Naive thymus-derived CD8-positive, alpha-beta T cell (primary cell): ENCODE data around the gene TWSG1. TPM values are rescaled to one million over a fixed set of nuclear protein-coding genes. Genes with fewer than 3 reads are reported as not detected.

Experiments used
- ATAC-seq, 2 donors: fragments of 150-1000 bp; cut with Tn5 transposase in 1 of 2; sonication (Bioruptor Pico), chemical (Tn5 transposase) in 1 of 2; 1 replicate in 1 of 2; 2 replicates in 1 of 2; pipeline ENCODE4 v1.10.0; 2021; ENCODE audit warnings: mild to moderate bottlenecking in 2 of 2, moderate library complexity in 2 of 2
- POLR2A ChIA-PET: fragments of 350-600 bp; sonication (Branson Sonifier 250); formaldehyde crosslinking; loops from one replicate; lab custom pipeline; 2021; ENCODE audit warnings: antibody characterized with exemption; lab: Charles Lee
- DNase-seq, 10 donors: peaks; one replicate each; pipeline versions ENCODE4 v3.0.0 to v3.0.0-alpha.2; 2020 to 2022
- H3K27ac Mint-ChIP-seq, 10 donors: one replicate each; pipeline ENCODE4 v1.8.0; 2020 to 2022; ENCODE audit warnings: mild to moderate bottlenecking in 10 of 10, mixed read lengths in 10 of 10, moderate library complexity in 4 of 10, inconsistent platforms in 1 of 10
- H3K27me3 Mint-ChIP-seq, 5 donors: one replicate each; pipeline ENCODE4 v1.8.0; 2021 to 2022; ENCODE audit warnings: mixed read lengths in 5 of 5
- H3K36me3 Mint-ChIP-seq, 3 donors: one replicate each; pipeline ENCODE4 v1.8.0; 2020 to 2022; ENCODE audit warnings: mixed read lengths in 3 of 3, mild to moderate bottlenecking in 2 of 3, inconsistent platforms in 1 of 3
- H3K4me1 Mint-ChIP-seq, 4 donors: one replicate each; pipeline ENCODE4 v1.8.0; 2021 to 2022; ENCODE audit warnings: mixed read lengths in 4 of 4
- H3K4me3 Mint-ChIP-seq, 10 donors: one replicate each; pipeline ENCODE4 v1.8.0; 2020 to 2022; ENCODE audit warnings: mild to moderate bottlenecking in 10 of 10, mixed read lengths in 10 of 10, moderate library complexity in 6 of 10, inconsistent platforms in 1 of 10
- H3K9me3 Mint-ChIP-seq, 9 donors: one replicate each; pipeline ENCODE4 v1.8.0; 2020 to 2022; ENCODE audit warnings: mixed read lengths in 9 of 9, mild to moderate bottlenecking in 3 of 9, inconsistent platforms in 1 of 9, moderate library complexity in 1 of 9
- polyA plus RNA-seq, 3 donors: library from polyadenylated mRNA; unstranded; fragments of 300-500 nt; fragmentation: Illumina TruSeq; gene quantifications; one replicate each; pipeline ENCODE4 v1.2.3, GENCODE V29; 2021
- total RNA-seq, 8 experiments: library from RNA in 2 of 8; stranded (reverse) in 2 of 8; gene quantifications; one replicate each; pipeline ENCODE4 v1.2.3 and lab custom pipeline; 2021 to 2026

TWSG1 gene
- total and polyA plus RNA-seq, 5 experiments from 2014 or later, result 4.0 to 9.8 (median 6.1) TPM

DNA sequence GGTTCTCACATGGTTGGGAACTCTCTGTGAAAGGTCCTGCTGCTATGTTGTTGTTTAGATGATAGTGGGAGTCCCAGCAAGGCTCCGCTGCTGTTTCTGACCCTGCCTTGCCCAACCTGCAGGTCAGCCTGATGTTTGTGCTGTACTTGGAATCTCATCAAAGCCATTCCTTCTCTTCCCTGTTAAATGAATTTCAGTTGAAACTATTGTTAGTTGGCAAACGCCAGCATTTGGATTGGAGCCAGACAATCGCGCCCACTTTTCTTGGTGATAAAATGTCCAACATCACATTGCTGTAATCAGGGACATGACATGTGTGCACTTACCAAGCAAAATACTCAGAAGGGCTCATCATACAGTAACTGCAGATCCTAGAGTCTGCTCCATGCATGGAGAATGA, 12.8 kb upstream of the TWSG1 start:
- Mint-ChIP-seq H3K4me1 (no peaks in the 10 kb centered on the region), H3K9me3 (peaks cover 0 to 14% (median 5%) of the 10 kb centered on the region in 9 donors), H3K27ac (no peak overlapping the region), H3K27me3 (peaks cover 9 to 22% (median 16%) of the 10 kb centered on the region in 5 donors), H3K36me3 (peaks cover 0 to 25% (median 9%) of the 10 kb centered on the region in 3 donors), H3K4me3 (no peak overlapping the region)
- DNase-seq, result no peak
- POLR2A ChIA-PET, result no interaction called here
- ATAC-seq, result no peak

DNA sequence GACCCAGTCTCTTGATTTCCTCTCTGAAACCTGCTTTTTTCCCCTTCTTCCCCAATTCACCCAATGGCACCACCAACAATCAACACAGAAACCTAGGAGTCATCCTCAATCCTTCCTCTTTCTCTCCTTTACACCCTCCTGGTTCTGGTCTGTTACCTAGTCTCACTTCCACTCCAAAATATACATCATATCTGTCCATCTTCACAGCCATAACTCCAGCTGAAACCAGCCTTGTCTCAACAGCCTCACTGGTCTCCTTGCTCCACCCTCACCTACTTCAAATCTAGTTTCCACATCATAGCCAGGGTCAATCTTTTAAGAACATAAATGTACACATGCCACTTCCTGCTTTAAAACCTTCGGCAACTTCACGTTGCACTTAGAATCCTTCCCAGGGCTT, 11.8 kb upstream of the TWSG1 start:
- Mint-ChIP-seq H3K9me3 (peaks cover 0 to 14% (median 5%) of the 10 kb centered on the region in 9 donors), H3K27me3 (peaks cover 9 to 22% (median 16%) of the 10 kb centered on the region in 5 donors), H3K36me3 (peaks cover 0 to 25% (median 9%) of the 10 kb centered on the region in 3 donors), H3K4me3 (no peak overlapping the region), H3K4me1 (no peaks in the 10 kb centered on the region), H3K27ac (no peak overlapping the region)
- POLR2A ChIA-PET, result no interaction called here
- ATAC-seq (no peak), DNase-seq (no peak)

DNA sequence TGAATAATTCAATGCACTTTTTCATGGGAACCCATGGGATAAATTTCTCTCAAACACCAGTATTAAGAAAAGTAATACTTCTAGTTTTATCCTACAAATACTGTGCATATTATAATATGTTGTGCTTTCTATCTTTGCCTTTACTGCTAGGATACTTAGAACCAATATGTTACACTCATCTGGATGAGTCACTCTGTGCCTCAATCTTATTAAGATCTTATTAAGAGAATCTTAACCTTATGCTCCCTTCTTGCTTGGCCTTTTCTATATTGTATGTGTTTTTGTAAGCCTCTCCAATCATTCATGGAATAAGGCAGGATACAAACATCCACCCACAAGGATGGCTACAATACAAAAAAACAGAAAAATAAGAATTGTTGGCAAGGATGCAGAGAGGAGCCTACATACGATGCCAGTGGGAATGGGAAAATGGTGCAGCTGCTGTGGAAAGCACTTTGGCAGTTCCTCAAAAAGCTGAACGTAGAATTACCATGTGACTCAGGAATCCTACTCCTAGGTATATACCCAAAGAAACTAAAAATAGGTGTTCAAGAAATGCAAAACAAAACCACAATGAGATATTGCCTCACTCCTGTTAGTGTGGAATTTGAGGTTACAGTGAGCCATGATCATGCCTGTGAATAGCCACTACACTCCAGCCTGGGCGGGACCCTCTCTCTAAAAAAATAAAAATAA, 10.7 kb upstream of the TWSG1 start:
- POLR2A ChIA-PET, result no interaction called here
- Mint-ChIP-seq H3K4me3 (no peak overlapping the region), H3K27ac (no peak overlapping the region), H3K36me3 (peaks cover 0 to 30% (median 9%) of the 10 kb centered on the region in 3 donors), H3K27me3 (peaks cover 9 to 22% (median 16%) of the 10 kb centered on the region in 5 donors), H3K4me1 (no peaks in the 10 kb centered on the region), H3K9me3 (peaks cover 0 to 16% (median 5%) of the 10 kb centered on the region in 9 donors)
- DNase-seq (no peak), ATAC-seq (no peak)

DNA sequence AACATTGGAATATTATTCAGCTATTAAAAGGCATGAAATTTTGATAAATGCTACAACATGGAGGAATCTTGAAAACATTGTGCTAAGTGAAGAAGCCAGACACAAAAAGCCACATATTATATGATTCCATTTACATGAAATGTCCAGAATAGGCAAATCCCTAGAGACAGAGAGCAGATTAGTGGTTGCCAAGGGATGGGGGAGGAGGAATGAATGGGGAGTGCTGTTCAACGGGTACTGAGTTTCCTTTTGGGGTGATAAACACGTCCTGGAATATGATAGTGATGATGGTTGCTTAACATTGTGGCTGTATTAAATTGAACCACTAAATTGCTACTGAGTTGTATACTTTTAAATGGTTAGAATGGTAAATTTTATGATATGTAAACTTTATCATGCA, 8.9 kb upstream of the TWSG1 start:
- Mint-ChIP-seq H3K4me3 (no peak overlapping the region), H3K27ac (no peak overlapping the region), H3K36me3 (peaks cover 0 to 16% (median 3%) of the 10 kb centered on the region in 3 donors), H3K4me1 (no peaks in the 10 kb centered on the region), H3K27me3 (peaks cover 11 to 22% (median 15%) of the 10 kb centered on the region in 5 donors), H3K9me3 (peaks cover 0 to 9% (median 0%) of the 10 kb centered on the region in 9 donors)
- ATAC-seq, result no peak
- DNase-seq, result no peak
- POLR2A ChIA-PET, result interaction anchor here (0.7 kb wide), 1 partner anchor 91 kb away, joined by 4 read pairs; no protein-coding TSS in a partner anchor

DNA sequence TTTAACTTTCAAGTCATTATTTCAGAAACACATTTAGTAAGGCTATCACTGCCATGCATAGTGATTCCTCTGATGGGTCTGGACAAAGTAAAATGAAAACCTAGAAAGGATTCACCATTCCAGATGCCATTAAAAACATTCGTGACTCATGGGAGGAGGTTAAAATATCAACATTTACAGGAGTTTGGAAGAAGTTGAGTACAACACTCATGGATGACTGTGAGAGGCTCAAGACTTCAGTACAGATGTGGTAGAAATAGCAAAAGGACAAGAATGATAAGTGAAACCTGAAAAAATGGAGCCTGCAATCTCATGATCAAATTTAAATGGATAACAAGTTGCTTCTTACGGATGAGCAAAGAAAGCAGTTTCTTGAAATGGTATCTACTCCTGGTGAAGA, 5.8 kb upstream of the TWSG1 start:
- no peak for ATAC-seq
- POLR2A ChIA-PET, result no interaction called here
- peaks cover 0 to 9% (median 0%) of the 10 kb centered on the region in 9 donors for H3K9me3 Mint-ChIP-seq
- peaks cover 0 to 5% (median 0%) of the 10 kb centered on the region in 3 donors for H3K36me3 Mint-ChIP-seq
- H3K4me3 Mint-ChIP-seq, result no peak overlapping the region
- H3K4me1 Mint-ChIP-seq, result peaks cover 0 to 3% (median 2%) of the 10 kb centered on the region in 4 donors
- DNase-seq, result no peak
- H3K27ac Mint-ChIP-seq, result no peak overlapping the region
- H3K27me3 Mint-ChIP-seq, result peaks cover 0 to 5% (median under 1%) of the 10 kb centered on the region in 5 donors

DNA sequence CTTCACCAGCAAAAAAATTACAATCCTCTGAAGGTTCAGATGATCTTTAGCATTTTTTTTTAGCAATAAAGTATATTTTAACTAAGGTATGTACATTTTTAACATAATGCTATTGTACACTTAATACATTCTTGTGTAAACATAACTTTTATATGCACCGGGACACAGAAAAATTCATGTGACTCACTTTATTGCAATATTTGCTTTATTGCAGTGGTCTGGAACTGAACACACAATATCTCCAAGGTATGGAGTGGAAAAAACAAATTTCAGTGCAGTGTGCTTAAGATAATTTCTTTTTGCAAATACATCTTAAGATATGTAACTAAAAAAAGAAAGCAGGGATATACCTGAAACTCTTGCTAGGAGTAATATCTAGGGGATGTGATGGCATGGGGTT, 5.1 kb upstream of the TWSG1 start:
- ATAC-seq (no peak), DNase-seq (no peak)
- POLR2A ChIA-PET, result no interaction called here
- Mint-ChIP-seq H3K36me3 (peaks cover 0 to 5% (median 0%) of the 10 kb centered on the region in 3 donors), H3K27me3 (peaks cover 0 to 3% (median 3%) of the 10 kb centered on the region in 5 donors), H3K4me3 (no peak overlapping the region), H3K27ac (no peak overlapping the region), H3K9me3 (peaks cover 0 to 9% (median 0%) of the 10 kb centered on the region in 9 donors), H3K4me1 (peaks cover 0 to 7% (median 5%) of the 10 kb centered on the region in 4 donors)

DNA sequence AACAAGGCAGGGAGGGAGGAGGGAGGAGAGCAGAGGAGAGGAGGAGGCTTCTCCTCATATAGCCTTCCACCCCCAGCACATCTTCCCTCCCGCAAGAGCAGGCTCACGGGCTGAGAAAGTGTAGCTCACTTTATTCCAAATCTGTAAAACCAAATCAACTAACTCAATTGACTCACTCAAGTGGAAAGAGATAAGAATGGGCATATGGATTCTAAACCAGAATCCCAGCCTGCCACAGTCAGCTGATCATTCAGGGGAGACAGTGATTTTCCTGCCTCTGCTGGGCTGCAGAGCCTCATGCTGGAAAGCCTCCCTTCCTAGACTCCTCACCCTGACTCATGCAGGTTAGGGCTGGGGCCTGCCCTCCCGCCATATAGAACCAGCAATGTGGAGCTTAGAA, 4.2 kb upstream of the TWSG1 start:
- no peak overlapping the region for H3K27ac Mint-ChIP-seq

DNA sequence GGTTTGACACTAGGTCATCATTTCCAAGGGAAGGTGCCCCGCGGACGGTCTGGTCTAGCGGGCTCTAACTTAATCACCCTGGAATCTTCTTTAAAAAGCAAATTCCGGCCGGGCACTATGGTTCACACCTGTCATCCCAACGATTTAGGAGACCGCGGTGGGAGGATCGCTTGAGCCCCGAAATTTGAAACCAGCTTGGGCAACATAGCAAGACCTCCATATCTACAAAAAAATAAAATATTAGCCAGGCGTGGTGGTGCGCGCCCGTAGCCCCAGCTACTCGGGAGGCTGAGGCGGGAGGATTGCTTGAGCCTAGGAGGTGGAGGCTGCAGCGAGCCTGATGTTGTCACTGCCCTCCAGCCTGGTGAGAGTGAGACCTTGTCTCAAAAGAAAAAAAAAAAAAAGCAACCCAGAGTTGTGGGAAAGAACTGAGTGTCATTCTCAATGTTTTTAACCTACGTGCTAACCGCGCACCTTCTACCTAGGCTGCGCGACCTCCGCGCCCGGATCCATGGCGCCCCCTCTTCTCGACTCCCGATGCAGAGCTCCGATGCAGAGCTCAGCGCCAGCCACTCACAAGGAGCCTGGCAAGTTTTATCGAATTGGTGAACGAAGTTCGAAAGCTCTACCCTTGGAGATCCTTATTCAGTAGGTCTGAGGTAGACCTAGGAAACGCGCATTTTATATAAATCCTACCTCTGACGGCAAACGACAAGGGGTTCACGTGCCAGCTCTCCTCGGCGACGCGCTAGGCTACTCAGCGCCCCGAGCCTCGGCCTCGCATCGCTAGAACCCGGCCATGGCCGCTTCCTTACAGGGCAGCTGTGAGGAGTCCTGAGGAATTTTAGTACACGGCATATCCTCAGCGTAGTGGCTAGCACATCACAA, 888 bp upstream of the TWSG1 start:
- Mint-ChIP-seq H3K4me1 (peaks cover 1 to 31% (median 22%) of the 10 kb centered on the region in 4 donors), H3K9me3 (peaks cover 0 to 4% (median 0%) of the 10 kb centered on the region in 9 donors), H3K4me3 (peak overlapping the region; percentile 83 to 96 (median 90)), H3K27me3 (peaks cover 0 to 3% (median 0%) of the 10 kb centered on the region in 5 donors), H3K27ac (peak overlapping the region; percentile 69 to 98 (median 94)), H3K36me3 (peaks cover 2 to 11% (median 3%) of the 10 kb centered on the region in 3 donors)
- POLR2A ChIA-PET, result interaction anchor here (1.2 to 2.0 kb wide), 8 partner anchors 14 to 581 kb away, joined by 3 to 24 read pairs (median 6); partner anchors contain the start of genes ANKRD12, RALBP1 and VAPA
- ATAC-seq, result peak; percentile 51 to 53
- peak in 6 of 10 donors; percentile 5 to 69 (median 28) for DNase-seq

More for the DNA sequence above, 4.2 kb upstream of the TWSG1 start:
- Mint-ChIP-seq H3K27me3 (peaks cover 0 to 3% (median 3%) of the 10 kb centered on the region in 5 donors), H3K4me1 (peaks cover 1 to 12% (median 8%) of the 10 kb centered on the region in 4 donors), H3K36me3 (peaks cover 0 to 5% (median 0%) of the 10 kb centered on the region in 3 donors), H3K4me3 (no peak overlapping the region), H3K9me3 (peaks cover 0 to 9% (median 0%) of the 10 kb centered on the region in 9 donors)
- POLR2A ChIA-PET, result no interaction called here
- DNase-seq (no peak), ATAC-seq (no peak)

DNA sequence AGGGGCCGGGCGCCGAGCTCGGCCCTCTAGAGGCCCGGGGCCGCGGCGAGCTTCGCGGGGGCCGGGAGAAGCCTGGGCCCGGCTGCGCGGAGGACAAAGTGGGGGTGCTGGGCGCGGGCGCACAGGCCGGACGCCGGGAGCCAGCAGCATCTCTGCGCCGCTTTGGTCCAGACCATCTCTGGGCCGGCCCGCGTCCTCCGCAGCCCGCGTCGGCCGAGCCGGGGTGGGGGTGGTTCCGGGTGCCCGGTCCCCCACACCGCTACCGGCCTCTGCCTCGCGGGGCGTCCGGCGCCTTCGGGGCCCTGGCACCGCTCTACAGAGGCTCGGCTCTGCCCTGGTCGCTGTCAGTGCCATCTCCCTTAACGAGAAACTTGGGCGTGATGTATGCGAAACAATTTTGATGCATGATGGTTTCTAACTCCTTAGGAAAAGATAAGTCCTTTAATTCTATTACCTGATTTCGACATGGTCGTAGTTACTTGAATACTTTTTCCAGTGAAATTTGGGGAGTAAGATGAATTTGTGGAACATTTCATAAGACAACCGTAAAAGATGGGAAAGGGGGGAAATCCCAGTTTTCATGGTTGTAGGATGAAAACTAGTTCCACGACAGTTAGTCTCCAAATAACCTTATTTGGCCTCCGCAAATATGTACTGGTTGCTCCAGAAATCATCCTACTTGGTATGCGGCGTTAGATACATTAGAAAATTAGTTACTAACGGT, 562 bp downstream of the TWSG1 start:
- Mint-ChIP-seq H3K27me3 (peaks cover 0 to 3% (median 0%) of the 10 kb centered on the region in 5 donors), H3K27ac (peak overlapping the region in 7 of 10 donors; percentile 35 to 97 (median 74)), H3K9me3 (no peaks in the 10 kb centered on the region), H3K4me1 (peaks cover 1 to 31% (median 22%) of the 10 kb centered on the region in 4 donors), H3K4me3 (peak overlapping the region; percentile 83 to 96 (median 88)), H3K36me3 (peaks cover 0 to 16% (median 6%) of the 10 kb centered on the region in 3 donors)
- ATAC-seq (peak; percentile 34 to 45), DNase-seq (peak in 7 of 10 donors; percentile 13 to 65 (median 38))
- POLR2A ChIA-PET, result interaction anchor here (0.6 to 2.0 kb wide), 7 partner anchors 15 to 579 kb away, joined by 3 to 24 read pairs (median 6); partner anchors contain the start of genes ANKRD12, NDUFV2 and VAPA

DNA sequence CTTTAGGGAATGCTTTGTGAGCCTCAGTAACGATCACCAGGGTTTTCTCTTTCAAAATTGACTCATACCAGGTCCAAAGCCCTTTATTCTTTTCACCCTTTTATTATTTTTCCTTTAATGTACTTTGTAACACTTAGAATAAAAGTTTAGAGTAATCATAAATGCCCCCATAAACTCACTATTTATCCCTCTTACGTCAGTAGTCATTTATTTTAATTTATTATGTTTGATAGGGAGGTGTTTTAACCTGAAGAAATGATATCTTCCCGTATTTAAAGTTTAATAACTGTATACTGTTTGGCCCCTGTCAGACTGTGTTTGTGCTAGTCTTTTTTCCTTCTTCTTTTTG, 1.1 kb downstream of the TWSG1 start:
- H3K27ac Mint-ChIP-seq, result peak overlapping the region in 2 of 10 donors; percentile 19 to 35
- peaks cover 1 to 31% (median 22%) of the 10 kb centered on the region in 4 donors for H3K4me1 Mint-ChIP-seq
- peaks cover 0 to 3% (median 0%) of the 10 kb centered on the region in 5 donors for H3K27me3 Mint-ChIP-seq
- POLR2A ChIA-PET, result no interaction called here
- peak overlapping the region; percentile 65 to 96 (median 86) for H3K4me3 Mint-ChIP-seq
- ATAC-seq, result no peak
- DNase-seq, result no peak
- H3K9me3 Mint-ChIP-seq, result no peaks in the 10 kb centered on the region
- H3K36me3 Mint-ChIP-seq, result peaks cover 0 to 21% (median 6%) of the 10 kb centered on the region in 3 donors

DNA sequence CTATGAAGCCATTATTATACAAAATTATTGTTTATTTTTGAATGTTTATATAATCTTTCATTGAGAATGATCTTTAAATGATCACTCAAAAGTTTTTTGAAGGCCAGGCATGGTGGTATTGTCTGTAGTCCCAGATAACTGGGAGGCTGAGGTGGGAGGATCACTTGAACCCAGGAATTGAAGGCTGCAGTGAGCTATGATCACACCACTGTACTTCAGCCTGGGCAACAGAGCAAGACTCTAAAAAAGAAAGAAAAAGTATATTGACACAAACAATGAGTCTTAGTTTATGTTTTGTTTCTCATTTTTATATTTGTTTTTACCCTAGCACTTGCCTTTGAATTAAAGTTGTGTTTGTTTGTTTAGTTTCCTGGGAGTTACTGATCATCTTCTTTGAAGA, 2.3 kb downstream of the TWSG1 start:
- POLR2A ChIA-PET, result interaction anchor here (0.6 kb wide), 1 partner anchor 10 kb away, joined by 3 read pairs; no protein-coding TSS in a partner anchor
- peak overlapping the region in 1 of 10 donors; percentile 52 for H3K27ac Mint-ChIP-seq
- peaks cover 0 to 31% (median 7%) of the 10 kb centered on the region in 3 donors for H3K36me3 Mint-ChIP-seq
- no peaks in the 10 kb centered on the region for H3K9me3 Mint-ChIP-seq
- no peak for ATAC-seq
- no peak overlapping the region for H3K4me3 Mint-ChIP-seq
- peaks cover 0 to 3% (median 0%) of the 10 kb centered on the region in 5 donors for H3K27me3 Mint-ChIP-seq
- peaks cover 5 to 31% (median 23%) of the 10 kb centered on the region in 4 donors for H3K4me1 Mint-ChIP-seq
- no peak for DNase-seq
